Mammary epithelial cell (primary cell): ENCODE data around the gene GRID2IP.

Experiments
- CTCF ChIP-seq, 2 donors: IDR thresholded peaks in 1 of 2; conservative IDR thresholded peaks in 1 of 2; 2 replicates each; pipeline ENCODE4 v1.5.1; 2011 to 2012; ENCODE audit warnings: inconsistent platforms in 2 of 2, low read length in 2 of 2, mild to moderate bottlenecking in 2 of 2, control low read depth in 1 of 2, low read depth in 1 of 2; ENCODE audit not compliant: insufficient read depth in 1 of 2; ENCODE audit errors: extremely low read depth in 1 of 2
- EZH2 ChIP-seq: IDR thresholded peaks from 2 replicates; pipeline ENCODE4 v1.6.1; 2012; ENCODE audit warnings: low read length, inconsistent platforms, borderline replicate concordance

- TF ChIP-seq EZH2 (no peak), CTCF (conservative IDR thresholded peaks at IDR 0.05 in 1 of 2, IDR thresholded peaks at IDR 0.05 in 1 of 2; ENCODE audit: extremely low read depth in 1 of 2, insufficient read depth in 1 of 2, low read depth in 1 of 2, low read length in 2 of 2) (no peak)
Observed at GRCh38 chr7:6482307-6482706, 69.0 kb downstream of the GRID2IP start.
